ENCODE results near the gene POLN.

Gene POLN

DNA sequence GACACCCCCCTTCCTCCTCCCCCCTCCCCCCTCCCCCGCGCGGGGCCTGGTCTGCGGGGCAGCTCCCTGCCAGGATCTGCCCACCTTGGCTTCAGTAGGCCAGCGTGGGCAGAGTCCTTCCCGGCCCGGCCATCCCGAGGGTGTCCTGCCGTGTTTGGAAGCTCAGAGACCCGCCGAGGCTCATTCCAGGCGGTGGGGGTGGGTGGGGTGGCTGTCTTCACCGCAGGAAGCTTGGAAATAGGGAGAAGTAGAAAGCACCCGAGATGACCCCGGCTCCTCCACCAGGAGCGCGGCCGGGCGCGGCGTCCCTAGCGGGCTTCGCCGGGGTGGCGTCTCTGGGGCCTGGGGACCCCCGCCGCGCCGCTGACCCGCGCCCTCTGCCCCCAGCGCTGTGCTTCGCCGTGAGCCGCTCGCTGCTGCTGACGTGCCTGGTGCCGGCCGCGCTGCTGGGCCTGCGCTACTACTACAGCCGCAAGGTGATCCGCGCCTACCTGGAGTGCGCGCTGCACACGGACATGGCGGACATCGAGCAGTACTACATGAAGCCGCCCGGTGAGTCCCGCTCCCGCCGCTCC lies 181.2 kb downstream of the POLN start:
- no peak for DNase-seq (ENCODE audit: low spot score)
- TF ChIP-seq, protein P1, sequence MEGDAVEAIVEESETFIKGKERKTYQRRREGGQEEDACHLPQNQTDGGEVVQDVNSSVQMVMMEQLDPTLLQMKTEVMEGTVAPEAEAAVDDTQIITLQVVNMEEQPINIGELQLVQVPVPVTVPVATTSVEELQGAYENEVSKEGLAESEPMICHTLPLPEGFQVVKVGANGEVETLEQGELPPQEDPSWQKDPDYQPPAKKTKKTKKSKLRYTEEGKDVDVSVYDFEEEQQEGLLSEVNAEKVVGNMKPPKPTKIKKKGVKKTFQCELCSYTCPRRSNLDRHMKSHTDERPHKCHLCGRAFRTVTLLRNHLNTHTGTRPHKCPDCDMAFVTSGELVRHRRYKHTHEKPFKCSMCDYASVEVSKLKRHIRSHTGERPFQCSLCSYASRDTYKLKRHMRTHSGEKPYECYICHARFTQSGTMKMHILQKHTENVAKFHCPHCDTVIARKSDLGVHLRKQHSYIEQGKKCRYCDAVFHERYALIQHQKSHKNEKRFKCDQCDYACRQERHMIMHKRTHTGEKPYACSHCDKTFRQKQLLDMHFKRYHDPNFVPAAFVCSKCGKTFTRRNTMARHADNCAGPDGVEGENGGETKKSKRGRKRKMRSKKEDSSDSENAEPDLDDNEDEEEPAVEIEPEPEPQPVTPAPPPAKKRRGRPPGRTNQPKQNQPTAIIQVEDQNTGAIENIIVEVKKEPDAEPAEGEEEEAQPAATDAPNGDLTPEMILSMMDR (IDR thresholded peaks at IDR 0.05; ENCODE audit: borderline replicate concordance, control extremely low read depth, extremely low read depth, insufficient read depth, missing control alignments): no peak
- in situ Hi-C loops (cut with MboI; ENCODE audit: low sequenced_read_pairs, unreplicated experiment): no loop called here

DNA sequence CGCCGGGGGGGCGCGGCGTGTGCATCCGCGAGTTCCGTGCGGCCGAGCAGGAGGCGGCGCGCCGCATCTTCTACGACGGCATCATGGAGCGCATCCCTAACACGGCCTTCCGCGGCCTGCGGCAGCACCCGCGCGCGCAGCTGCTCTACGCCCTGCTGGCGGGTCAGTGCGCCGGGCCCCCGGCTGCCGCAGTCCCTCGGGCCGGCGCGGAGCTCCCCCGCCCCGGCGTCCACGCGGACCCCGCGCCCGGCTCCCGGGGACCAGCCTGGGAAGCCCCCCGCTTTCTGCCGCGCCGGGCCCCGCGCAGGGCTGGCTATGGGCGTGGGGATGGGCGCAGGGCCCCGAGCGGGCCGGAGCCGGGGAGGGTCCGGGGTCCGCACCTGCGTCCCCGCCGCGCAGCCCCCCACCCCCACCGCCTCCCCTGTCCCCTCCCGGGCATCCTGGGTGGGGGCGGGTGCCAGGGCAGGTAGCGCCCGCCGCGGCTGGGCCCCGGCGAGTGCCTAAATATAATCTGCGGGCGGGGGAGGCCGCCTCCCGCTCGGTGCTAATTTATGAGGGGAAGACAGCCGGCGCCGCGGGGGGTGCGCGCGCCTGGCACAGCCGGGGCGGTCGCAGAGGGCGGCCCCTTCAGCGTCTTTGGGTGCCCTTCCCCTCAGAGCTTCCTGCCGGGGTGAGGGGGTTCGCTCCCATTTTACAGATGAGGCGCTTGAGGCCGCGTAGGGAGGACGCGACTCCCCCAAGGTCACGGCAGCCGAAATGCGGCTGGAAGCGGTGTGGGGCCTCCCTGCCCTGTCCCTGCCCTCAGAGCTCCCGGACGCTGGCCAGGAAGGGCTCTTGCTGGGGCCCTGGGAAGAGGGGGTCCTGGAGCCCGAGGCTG lies 182.0 kb downstream of the POLN start:
- no peak for DNase-seq (ENCODE audit: low spot score)
- in situ Hi-C loops (cut with MboI; ENCODE audit: low sequenced_read_pairs, unreplicated experiment): no loop called here
- TF ChIP-seq, protein P1 (IDR thresholded peaks at IDR 0.05; ENCODE audit: borderline replicate concordance, control extremely low read depth, extremely low read depth, insufficient read depth, missing control alignments): no peak

DNA sequence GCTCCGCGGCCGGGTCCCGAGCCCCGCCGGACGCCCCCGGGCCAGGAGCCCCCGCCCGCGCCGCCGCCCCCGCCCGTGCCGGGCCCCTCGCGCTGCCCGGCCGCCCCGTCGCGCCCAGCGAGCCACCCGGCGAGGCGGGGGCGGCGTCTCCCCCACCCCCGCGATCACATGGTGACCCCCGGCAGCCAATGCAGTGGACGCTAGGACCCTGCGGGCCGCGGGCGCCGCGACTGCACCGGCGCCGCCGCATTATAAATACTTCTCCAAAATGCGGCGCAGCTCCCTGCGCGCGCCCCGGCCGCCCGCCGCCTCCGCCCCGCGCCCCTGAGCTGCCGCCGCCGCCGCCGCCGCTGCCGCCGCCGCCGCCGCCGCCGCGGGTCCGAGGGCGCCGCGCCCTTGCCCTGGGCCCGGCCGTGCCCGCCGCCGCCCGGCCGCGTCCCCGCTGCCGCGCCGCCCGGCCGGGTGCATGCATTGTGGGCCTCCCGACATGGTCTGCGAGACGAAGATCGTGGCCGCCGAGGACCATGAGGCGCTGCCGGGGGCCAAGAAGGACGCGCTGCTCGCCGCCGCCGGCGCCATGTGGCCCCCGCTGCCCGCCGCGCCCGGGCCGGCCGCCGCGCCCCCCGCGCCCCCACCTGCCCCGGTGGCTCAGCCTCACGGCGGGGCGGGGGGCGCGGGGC lies 182.7 kb downstream of the POLN start, which contains the start of gene NAT8L:
TSS of gene NAT8L (plus strand) at position 282 of the 680 bp plus-strand sequence. CDS start at position 467, 185 bp downstream.
- TF ChIP-seq, protein P1 (IDR thresholded peaks at IDR 0.05; ENCODE audit: borderline replicate concordance, control extremely low read depth, extremely low read depth, insufficient read depth, missing control alignments): no peak
- in situ Hi-C loops (cut with MboI; ENCODE audit: low sequenced_read_pairs, unreplicated experiment): no loop called here
- DNase-seq (ENCODE audit: low spot score): peak; percentile 72

DNA sequence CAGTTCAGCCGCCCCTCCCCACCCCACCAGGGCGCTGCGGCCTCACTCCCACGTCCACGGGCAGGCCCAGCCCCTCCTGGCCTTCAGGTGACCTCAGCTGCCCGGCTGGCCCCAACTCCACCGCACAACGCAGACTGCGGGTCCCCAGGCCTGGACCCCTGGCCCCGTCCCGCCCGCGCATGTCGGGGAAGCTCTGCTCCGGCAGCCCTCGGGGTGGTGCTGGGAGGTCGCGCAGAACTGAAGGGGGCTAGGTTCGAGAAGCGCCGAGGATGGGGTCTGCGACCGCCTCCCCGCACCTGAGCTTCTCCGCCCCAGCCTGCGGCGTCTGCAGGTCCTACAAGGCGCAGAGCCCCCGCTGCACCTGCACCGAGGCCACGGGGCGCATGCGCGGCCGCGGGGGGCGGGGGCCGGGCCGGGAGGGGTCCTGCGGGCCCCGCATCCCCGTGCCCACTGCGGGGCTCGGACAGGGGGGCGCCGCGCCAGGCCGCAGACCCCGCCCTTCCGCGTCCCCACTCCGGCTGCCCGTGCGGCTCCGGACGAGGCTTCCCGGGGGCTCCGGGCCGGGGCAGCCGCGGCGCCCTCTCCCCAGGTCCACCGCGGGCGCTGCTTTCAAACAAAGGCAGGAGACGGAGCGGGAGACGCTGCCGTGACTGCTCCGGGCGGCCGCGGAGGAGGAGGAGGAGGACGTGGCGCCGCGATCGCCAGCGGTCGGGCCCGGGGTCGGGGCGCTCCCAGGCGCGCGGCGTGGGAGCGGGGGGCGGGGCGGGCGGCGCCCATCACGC lies 183.5 kb downstream of the POLN start:
- in situ Hi-C loops (cut with MboI; ENCODE audit: low sequenced_read_pairs, unreplicated experiment): no loop called here
- TF ChIP-seq, protein P1 (IDR thresholded peaks at IDR 0.05; ENCODE audit: borderline replicate concordance, control extremely low read depth, extremely low read depth, insufficient read depth, missing control alignments): no peak
- DNase-seq (ENCODE audit: low spot score): no peak

DNA sequence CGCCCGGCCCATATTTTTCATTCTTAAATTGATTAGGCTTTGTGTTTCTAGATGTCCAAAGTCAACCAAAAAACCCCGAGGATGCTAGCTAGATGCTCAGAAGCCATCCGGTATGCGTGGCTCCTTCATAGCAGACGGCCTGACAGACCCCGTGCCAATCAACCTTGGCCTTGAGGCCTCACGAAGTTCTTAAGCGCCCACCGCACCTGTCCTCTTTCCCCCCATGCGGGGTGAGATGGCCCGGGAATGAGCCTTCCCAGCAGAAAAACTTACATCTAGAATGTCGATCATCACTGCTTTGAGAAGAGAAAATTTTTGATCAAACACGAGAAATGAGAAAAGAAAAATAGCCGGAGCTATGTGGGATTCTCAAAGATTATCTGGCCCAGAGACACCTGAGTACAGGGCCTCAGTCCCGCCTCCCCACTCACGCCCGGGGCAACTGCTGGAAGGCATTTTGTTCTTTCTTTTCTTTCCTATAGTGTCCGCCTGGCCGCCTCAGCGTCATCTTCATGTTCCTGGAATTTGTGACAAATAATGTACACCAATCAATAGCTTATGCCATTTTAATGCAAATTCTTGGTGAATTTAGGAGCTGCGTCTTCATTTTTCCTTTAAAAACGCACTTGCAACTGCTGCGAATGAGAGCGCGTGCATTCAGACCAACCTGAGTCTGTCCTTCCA lies 184.4 kb downstream of the POLN start:
- in situ Hi-C loops (cut with MboI; ENCODE audit: low sequenced_read_pairs, unreplicated experiment): no loop called here
- TF ChIP-seq, protein P1 (IDR thresholded peaks at IDR 0.05; ENCODE audit: borderline replicate concordance, control extremely low read depth, extremely low read depth, insufficient read depth, missing control alignments): no peak
- DNase-seq (ENCODE audit: low spot score): no peak

Data from GM13976 (cell line).